Caco-2 (cell line): Measurements from ENCODE around the gene JUND. TPM values are rescaled to one million over a fixed set of nuclear protein-coding genes. Genes with fewer than 3 reads are reported as not detected.

Experiments
- BruUV-seq: library from RNA; stranded (reverse); fragments of 400-500 nt; replicated peaks from 2 replicates; lab custom pipeline; 2021; lab: Mats Ljungman, UMichigan
- CTCF ChIA-PET: fragments of 300-600 bp; sonication (Branson Sonifier 250); formaldehyde crosslinking; loops from one replicate; lab custom pipeline; 2022; ENCODE audit warnings: antibody characterized with exemption; lab: Charles Lee
- POLR2A ChIA-PET: fragments of 300-600 bp; sonication (Branson Sonifier 250); formaldehyde crosslinking; loops from one replicate; lab custom pipeline; 2022; ENCODE audit warnings: antibody characterized with exemption; lab: Charles Lee
- DNase-seq, 2 experiments: peaks; one replicate each; pipeline versions ENCODE4 v3.0.0 to v3.0.0-alpha.2; 2020 to 2022
- H3K27me3 ChIP-seq: replicated peaks from 2 replicates; pipeline ENCODE4 v1.6.0; 2011; ENCODE audit warnings: low read length; ENCODE audit not compliant: control insufficient read depth, insufficient read depth
- H3K36me3 ChIP-seq: 2 replicates; pipeline ENCODE4 v1.5.1; 2011; ENCODE audit warnings: low read length; ENCODE audit not compliant: control insufficient read depth, insufficient read depth
- H3K4me1 ChIP-seq: fragments of 250-450 bp; sonication (Bioruptor Pico); 2 replicates; pipeline ENCODE4 v1.5.1; 2020; ENCODE audit warnings: mild to moderate bottlenecking
- H3K4me3 ChIP-seq: 2 replicates; pipeline ENCODE4 v1.5.1; 2011; ENCODE audit warnings: low read depth, mild to moderate bottlenecking, control low read depth, low read length
- H3K9me3 ChIP-seq: fragments of 250-450 bp; sonication (Bioruptor Pico); 2 replicates; pipeline ENCODE4 v1.5.1; 2020; ENCODE audit warnings: mild to moderate bottlenecking, moderate library complexity
- H3K27ac Mint-ChIP-seq: one replicate; pipeline ENCODE4 v1.8.0; 2022; ENCODE audit warnings: mixed read lengths; ENCODE audit not compliant: unreplicated experiment
- H3K27me3 Mint-ChIP-seq: one replicate; pipeline ENCODE4 v1.8.0; 2022; ENCODE audit warnings: mixed read lengths; ENCODE audit not compliant: insufficient read depth, unreplicated experiment
- H3K36me3 Mint-ChIP-seq: one replicate; pipeline ENCODE4 v1.8.0; 2022; ENCODE audit warnings: mild to moderate bottlenecking, mixed read lengths; ENCODE audit not compliant: insufficient read depth, unreplicated experiment
- H3K4me1 Mint-ChIP-seq: one replicate; pipeline ENCODE4 v1.8.0; 2022; ENCODE audit warnings: low read depth, mixed read lengths; ENCODE audit not compliant: unreplicated experiment
- H3K4me3 Mint-ChIP-seq: one replicate; pipeline ENCODE4 v1.8.0; 2022; ENCODE audit warnings: mild to moderate bottlenecking, moderate library complexity, mixed read lengths; ENCODE audit not compliant: unreplicated experiment
- H3K9me3 Mint-ChIP-seq: one replicate; pipeline ENCODE4 v1.8.0; 2022; ENCODE audit warnings: mixed read lengths; ENCODE audit not compliant: unreplicated experiment
- intact Hi-C: fragments of 100-400 bp; cut with micrococcal nuclease; formaldehyde crosslinking; loops from one replicate; pipeline ENCODE4 v1.10.0; 2022; ENCODE audit not compliant: unreplicated experiment
- total RNA-seq: library from RNA; stranded (reverse); gene quantifications from 2 replicates; pipeline ENCODE4 v1.2.3, GENCODE V29; 2022
- TF ChIP-seq, protein P1 (sequence below), 2 experiments: fragments of 200-600 bp in 1 of 2; IDR thresholded peaks; 1 replicate in 1 of 2; 2 replicates in 1 of 2; pipeline versions ENCODE4 v1.5.1 to v1.8.0; 2011 to 2022; ENCODE audit warnings: antibody characterized with exemption in 1 of 2, control low read depth in 1 of 2, inconsistent platforms in 1 of 2, low read depth in 1 of 2, low read length in 1 of 2, mild to moderate bottlenecking in 1 of 2, moderate library complexity in 1 of 2; ENCODE audit not compliant: insufficient read depth in 1 of 2, severe bottlenecking in 1 of 2, unreplicated experiment in 1 of 2

JUND gene
- total RNA-seq, 1 experiment from 2014 or later: 75.5 TPM

DNA sequence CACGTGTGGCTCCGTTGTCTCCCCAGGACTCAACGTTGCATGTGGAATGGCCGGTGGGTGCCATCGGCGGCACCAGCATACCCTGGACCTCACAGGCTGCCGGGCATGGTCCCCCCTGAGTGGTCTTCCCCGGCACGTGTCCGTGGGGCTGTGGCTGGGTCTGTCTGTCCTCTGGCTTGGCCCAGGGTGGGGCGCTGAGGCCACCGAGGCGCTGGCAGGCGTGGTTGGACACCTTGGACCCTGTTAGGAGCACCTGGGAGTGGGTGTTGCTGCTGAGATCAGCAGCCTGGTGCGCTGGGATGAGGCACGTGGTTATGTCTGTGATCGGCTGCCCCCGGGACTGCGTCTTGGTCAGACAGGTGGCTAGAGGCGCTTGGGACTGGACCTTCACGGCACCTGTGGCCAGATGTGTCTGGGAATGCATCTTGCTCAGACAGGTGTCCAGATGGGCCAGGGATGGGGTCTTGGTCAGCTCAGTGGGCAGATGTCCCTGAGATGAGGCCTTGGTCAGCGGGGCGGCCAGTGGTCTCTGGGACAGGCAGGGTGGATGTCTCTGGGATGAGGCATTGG is 16.4 kb downstream of the JUND start:
- intact Hi-C loops: no loop called here
- H3K36me3 Mint-ChIP-seq: peaks cover 23% of the 10 kb centered on the region
- BruUV-seq: no TSS peak
- no peaks in the 10 kb centered on the region for H3K27me3 Mint-ChIP-seq
- ChIA-PET POLR2A (no interaction called here), CTCF (no interaction called here)
- H3K4me1 ChIP-seq: no peaks in the 10 kb centered on the region
- H3K36me3 ChIP-seq: no peaks in the 10 kb centered on the region
- no peak overlapping the region for H3K4me3 Mint-ChIP-seq
- H3K27me3 ChIP-seq: no peaks in the 10 kb centered on the region; the same call in 1 of the 2 replicates
- H3K27ac Mint-ChIP-seq: no peak overlapping the region
- H3K9me3 Mint-ChIP-seq: no peaks in the 10 kb centered on the region
- no peaks in the 10 kb centered on the region for H3K4me1 Mint-ChIP-seq
- H3K4me3 ChIP-seq: no peak overlapping the region
- H3K9me3 ChIP-seq: no peaks in the 10 kb centered on the region
- DNase-seq: no peak
- TF ChIP-seq, protein P1, sequence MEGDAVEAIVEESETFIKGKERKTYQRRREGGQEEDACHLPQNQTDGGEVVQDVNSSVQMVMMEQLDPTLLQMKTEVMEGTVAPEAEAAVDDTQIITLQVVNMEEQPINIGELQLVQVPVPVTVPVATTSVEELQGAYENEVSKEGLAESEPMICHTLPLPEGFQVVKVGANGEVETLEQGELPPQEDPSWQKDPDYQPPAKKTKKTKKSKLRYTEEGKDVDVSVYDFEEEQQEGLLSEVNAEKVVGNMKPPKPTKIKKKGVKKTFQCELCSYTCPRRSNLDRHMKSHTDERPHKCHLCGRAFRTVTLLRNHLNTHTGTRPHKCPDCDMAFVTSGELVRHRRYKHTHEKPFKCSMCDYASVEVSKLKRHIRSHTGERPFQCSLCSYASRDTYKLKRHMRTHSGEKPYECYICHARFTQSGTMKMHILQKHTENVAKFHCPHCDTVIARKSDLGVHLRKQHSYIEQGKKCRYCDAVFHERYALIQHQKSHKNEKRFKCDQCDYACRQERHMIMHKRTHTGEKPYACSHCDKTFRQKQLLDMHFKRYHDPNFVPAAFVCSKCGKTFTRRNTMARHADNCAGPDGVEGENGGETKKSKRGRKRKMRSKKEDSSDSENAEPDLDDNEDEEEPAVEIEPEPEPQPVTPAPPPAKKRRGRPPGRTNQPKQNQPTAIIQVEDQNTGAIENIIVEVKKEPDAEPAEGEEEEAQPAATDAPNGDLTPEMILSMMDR (IDR thresholded peaks at IDR 0.05; ENCODE audit: insufficient read depth in 1 of 2, low read depth in 1 of 2, low read length in 1 of 2, severe bottlenecking in 1 of 2, unreplicated experiment in 1 of 2): no peak

- DNase-seq: no peak
- intact Hi-C loops: no loop called here
- Mint-ChIP-seq H3K36me3 (peaks cover 17% of the 10 kb centered on the region), H3K27me3 (no peaks in the 10 kb centered on the region), H3K27ac (no peak overlapping the region), H3K4me1 (no peaks in the 10 kb centered on the region), H3K9me3 (no peaks in the 10 kb centered on the region), H3K4me3 (no peak overlapping the region)
- POLR2A ChIA-PET: no interaction called here
- no peaks in the 10 kb centered on the region for H3K36me3 ChIP-seq
- no peaks in the 10 kb centered on the region; the same call in 1 of the 2 replicates for H3K27me3 ChIP-seq
- CTCF ChIA-PET: no interaction called here
- no TSS peak for BruUV-seq
- TF ChIP-seq, protein P1 (IDR thresholded peaks at IDR 0.05; ENCODE audit: insufficient read depth in 1 of 2, low read depth in 1 of 2, low read length in 1 of 2, severe bottlenecking in 1 of 2, unreplicated experiment in 1 of 2): no peak
- H3K4me3 ChIP-seq: no peak overlapping the region
- H3K9me3 ChIP-seq: no peaks in the 10 kb centered on the region
- H3K4me1 ChIP-seq: no peaks in the 10 kb centered on the region
Measured at GRCh38 chr19:18264137-18264854, 17.1 kb downstream of the JUND start.

DNA sequence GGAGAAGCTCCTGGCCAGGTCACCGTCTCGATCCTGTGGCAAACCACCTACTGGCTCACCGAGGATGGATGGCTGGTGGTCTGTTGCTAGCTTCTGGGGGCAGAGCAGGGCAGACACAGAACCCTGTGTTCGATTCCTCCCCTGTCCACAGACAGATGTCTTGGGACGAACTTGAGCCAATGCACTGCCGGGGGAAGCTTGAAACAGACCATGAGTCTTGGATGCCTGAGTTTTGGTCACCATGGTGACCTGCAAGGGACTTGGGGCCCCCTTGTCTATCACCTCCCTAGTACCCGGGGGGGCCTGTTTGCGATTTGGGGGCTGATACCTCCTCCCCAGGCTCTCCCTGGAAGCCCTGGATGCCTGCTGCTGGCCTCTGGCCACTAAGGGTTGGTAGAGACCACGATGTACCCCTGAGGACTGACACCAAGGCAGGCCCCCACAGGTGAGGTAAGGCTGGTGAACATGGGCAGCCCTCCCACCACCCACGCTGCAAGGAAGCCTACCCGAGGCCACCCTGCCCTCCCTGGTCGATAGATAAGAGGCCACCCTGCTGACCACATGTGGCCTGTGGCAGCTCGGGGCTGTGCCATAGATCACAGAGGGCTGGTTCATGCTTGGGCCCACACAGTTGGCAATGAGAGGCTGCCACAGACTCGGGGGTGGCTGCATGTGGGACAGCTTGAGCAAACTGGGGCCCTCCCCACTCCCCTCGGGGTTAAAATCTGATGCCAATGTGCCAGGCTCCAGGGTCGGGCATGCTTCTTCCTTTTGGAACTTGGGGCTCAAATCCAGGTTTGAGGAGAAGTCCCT is 17.9 kb downstream of the JUND start:
- DNase-seq: no peak
- POLR2A ChIA-PET: no interaction called here
- Mint-ChIP-seq H3K27me3 (no peaks in the 10 kb centered on the region), H3K9me3 (no peaks in the 10 kb centered on the region), H3K27ac (no peak overlapping the region), H3K4me3 (no peak overlapping the region), H3K36me3 (peaks cover 10% of the 10 kb centered on the region), H3K4me1 (no peaks in the 10 kb centered on the region)
- CTCF ChIA-PET: interaction anchor here (0.6 to 0.7 kb wide), 2 partner anchors 16 to 65 kb away, joined by 4 read pairs; no protein-coding TSS in a partner anchor
- no peaks in the 10 kb centered on the region for H3K9me3 ChIP-seq
- H3K36me3 ChIP-seq: no peaks in the 10 kb centered on the region
- H3K27me3 ChIP-seq: no peaks in the 10 kb centered on the region; the same call in 1 of the 2 replicates
- BruUV-seq: no TSS peak
- intact Hi-C loops: no loop called here
- H3K4me3 ChIP-seq: no peak overlapping the region
- TF ChIP-seq, protein P1 (IDR thresholded peaks at IDR 0.05; ENCODE audit: insufficient read depth in 1 of 2, low read depth in 1 of 2, low read length in 1 of 2, severe bottlenecking in 1 of 2, unreplicated experiment in 1 of 2): no peak
- H3K4me1 ChIP-seq: no peaks in the 10 kb centered on the region
